NCI-H524 treated with DMSO at 0.1 percent for 48 hours (cell line): Measurements from ENCODE around the gene TIE1.

ENCODE experiments used
- DNase-seq: peaks from one replicate; lab custom pipeline; 2025; lab: John Stamatoyannopoulos, UW

TIE1 gene

DNA sequence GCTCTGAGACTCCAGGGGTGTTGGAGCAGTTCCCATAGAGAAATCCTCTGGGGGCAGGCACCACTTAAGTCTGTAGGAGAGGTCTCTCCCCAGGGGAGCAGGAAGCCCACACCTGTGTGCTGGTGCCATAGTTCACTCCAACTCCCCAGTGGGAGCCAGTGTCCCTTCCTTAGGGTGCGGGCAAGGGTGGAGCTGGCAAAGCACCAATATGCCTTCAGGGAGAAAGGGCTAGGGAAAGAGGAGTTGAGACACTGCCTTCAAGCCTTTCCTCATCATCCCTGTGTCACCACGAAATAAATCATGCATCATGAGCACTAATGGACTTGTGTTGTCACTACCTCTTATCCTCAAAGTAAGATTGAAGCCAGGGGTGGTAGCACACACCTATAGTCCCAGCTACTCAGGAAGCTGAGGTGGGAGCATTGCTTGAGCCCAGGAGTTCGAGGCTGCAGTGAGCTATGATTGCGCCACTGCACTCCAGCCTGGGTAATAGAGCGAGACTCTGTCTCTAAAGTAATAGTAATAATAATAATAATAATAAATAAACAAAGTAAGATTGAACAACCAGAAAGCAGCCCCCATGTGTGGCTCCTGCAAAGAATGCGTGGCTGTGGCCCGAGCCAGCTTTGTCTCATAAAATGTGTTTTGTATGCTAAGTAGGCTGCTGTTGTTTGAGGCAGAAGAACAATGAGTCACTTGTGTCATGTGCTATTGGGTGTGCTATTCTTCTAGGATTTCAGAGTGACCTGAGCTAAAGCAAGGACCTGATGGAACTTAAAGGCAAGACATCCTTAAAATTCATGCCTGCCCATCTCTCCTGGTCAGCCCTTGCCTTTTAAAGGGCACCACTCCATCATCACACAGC is 6.7 kb upstream of the TIE1 start:
- no peak for DNase-seq

DNA sequence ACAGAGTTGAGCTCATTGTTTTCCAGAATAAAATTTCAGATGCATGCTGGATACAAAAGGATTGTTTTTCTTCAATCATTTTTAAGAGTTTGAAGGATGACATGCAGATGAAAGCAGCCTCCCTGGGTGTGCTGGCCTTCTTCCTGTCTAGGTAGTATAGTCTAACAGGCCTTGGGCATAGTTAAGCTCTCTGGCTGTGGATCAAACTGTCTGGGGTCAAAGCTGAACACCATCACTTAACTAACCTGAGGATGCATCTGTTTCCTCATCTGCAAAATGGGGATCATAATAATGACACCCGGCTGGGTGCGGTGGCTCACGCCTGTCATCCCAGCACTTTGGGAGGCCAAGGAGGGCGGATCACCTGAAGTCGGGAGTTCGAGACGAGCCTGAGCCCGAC is 6.0 kb upstream of the TIE1 start:
- no peak for DNase-seq

DNA sequence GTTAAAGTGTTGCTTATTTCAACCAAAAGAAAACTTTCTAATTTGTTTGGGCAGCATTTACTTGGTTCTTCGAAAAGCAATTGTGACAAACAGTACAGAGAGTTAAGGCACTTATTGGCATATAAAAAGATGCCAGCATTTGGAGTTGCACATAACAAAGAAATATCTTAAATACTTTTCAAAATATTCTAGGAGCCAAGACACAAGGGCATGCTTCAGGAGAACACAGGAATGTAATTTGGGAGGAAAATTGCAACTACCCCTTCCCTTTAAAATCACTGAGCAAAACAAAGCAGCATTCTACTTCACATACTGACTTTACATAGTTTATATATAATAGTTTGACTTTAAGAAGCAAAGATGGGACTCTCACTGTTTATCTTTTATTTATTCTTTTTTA is 4.6 kb upstream of the TIE1 start:
- no peak for DNase-seq

DNA sequence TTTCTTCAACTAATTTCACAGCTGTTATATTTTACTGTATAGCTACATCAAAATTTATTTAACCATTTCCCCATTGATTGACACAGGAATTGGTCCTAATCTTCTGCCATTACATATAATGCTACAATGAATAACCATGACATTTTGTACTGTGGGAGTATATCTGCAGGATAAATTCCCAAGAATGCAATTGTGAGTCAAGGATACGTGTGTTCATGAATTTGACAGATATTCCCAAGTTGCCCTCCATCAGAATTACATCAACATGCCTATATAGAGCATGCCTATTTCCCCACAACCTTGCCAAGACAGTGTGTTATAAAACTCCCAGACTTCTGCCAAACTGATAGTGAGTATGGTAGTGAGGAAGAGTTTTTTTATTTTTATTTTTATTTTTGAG is 2.7 kb upstream of the TIE1 start:
- no peak for DNase-seq

DNA sequence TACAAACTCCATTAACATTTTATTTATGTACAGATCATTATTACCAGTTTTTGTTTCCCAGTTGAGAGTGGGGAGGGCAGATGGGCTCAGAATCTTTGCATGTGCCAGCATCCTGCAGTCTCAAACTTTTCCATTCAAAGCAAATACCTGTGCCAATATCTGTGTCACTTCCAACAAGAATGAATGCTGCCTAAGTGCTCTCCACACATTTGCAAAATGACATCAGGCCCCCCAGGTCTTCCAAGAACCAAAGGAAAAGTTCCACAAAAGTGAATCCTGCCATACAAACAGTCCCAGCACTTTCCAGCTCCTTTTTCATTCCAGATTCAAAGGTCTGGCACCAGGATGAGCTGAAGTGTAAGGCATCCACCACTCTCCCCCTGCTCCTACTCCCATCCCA is 1.7 kb upstream of the TIE1 start:
- no peak for DNase-seq

DNA sequence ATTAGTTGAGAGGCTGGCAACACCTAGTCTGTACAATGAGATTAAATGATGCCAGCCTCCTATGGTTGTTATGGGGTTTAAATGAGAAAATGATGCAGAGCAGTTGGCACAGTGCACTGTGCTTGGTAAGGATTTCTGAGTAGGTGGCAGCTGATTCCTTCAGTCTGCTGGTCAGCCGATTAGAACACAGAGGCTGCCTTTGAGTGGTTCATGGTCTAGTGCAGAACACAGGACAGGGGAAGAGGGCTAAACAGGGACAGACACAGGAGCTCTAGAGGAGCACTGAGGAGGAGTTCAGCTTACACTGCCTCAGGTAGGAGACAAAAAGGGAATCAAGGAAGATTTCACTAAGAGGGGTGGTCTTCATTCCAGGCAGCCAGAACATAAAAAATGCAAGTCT is 1.4 kb downstream of the TIE1 start:
- DNase-seq: no peak

DNA sequence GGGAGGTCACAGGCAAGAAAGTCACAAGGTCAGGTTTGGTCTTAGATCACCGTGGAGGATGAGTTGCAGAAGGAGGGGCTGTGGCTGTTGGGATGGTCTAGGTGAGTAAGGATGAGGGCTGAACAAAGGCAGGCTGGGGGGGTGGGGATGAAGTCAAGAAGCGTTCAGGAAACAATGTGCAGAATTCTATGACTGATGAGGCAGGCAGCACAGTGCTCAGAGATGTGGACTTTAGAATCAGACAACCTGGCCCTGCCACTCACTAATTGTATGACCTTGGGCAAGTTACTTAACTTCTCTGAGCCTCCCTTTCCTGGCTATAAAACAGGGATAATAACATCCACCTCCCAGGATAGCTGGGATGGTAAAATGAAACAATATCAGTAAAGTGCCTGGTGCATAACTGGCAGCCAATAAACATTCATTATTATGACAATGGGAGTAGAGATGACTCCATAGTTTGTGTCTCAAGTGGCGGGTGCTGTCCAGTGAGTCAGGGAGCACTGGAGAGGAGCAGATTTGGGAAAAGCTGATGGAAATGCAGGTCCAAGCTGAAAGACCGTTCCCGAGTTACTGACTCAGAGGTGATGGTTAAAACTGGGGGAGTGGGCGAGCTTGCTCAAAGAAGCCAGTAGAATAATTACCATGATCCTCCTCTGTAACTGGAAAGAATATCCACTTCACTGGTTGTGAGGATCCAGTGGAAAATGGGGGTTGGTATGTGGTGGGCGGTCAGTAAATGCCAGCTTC is 2.1 kb downstream of the TIE1 start:
- no peak for DNase-seq

DNA sequence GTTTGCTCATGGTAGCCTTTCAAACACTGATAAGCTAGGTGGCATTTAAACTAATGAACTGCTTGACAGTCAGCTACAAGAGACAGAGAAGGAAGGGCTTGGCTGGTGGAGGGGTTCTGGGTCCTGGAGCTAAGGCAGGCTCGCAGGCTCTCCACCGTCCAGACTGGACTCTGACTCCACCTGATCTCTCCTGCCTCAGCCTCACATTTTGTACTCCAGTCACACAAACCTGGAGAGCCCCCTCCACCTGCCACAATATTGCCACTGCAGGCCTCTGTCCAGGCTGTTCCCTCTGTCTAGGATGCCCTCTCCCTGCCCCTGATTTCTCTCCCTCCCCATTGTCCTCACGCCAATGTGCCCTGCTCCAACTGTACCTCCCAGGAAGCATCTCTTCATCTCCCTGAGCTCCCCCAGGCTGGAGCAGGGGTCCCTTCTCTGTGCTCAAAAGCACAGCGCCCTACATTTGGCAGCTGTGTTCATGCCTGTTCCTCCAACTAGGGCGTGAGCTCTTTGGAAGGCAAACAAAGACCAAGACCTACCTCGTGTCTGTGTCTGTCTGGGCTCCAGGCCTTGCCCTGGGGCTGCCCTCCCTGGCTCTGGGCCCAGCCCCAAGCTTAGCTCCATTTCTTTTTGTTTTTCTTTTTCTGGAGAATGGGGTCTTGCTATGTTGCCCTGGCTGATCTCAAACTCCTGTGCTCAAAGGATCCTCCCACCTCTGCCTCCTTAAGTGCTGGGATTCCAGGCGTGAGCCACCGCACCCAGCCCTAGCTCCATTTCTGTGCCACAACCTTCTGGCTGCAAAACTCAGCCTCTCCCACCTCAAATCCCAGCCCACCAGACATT is 2.9 kb downstream of the TIE1 start:
- no peak for DNase-seq

DNA sequence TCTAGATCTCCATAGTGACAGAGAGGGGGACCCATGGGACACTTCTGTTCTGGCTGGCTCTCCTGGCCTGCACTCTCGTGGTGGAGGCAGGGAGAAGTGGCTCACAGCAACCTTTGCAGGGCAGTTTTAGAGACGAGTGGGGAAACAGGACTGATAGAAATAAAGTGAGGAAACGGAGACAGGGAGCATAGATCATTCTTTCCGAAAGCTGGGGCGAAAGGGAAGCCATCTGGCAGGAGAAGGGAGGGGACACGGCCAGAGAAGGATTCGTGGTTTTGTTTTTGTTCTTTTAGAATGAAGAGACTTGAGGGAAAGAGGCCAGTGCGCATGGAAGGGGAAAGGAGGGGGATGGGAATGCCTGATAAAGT is 3.5 kb downstream of the TIE1 start:
- no peak for DNase-seq

DNA sequence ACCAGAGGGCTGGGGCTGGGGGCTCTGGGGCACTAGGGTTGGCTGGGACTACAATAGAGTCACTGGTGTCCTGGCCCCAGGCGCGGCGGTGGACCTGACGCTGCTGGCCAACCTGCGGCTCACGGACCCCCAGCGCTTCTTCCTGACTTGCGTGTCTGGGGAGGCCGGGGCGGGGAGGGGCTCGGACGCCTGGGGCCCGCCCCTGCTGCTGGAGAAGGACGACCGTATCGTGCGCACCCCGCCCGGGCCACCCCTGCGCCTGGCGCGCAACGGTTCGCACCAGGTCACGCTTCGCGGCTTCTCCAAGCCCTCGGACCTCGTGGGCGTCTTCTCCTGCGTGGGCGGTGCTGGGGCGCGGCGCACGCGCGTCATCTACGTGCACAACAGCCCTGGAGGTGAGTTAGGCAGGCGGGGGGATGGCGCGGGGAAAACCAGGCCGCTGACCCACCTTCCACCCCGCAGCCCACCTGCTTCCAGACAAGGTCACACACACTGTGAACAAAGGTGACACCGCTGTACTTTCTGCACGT is 4.1 kb downstream of the TIE1 start:
- DNase-seq: no peak

DNA sequence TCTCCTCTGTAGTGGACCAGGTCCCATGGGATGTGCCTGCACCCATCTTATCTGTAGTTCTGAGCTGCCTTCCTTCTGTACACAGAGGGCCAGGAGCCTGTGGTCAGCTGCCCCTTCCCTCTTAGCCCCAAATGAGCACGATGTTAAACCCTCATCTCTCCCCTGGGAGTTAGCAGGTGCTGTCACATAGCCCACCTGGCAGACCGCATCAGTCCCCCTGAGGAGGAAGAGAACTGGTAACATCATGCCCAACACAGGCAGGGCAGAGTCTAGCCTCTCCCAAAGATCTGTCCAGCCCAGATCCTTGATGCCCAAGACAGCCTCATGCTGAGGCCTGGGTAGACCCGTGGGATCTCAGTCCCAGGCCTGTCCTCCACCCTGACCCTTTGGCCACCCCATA is 4.7 kb downstream of the TIE1 start:
- no peak for DNase-seq

DNA sequence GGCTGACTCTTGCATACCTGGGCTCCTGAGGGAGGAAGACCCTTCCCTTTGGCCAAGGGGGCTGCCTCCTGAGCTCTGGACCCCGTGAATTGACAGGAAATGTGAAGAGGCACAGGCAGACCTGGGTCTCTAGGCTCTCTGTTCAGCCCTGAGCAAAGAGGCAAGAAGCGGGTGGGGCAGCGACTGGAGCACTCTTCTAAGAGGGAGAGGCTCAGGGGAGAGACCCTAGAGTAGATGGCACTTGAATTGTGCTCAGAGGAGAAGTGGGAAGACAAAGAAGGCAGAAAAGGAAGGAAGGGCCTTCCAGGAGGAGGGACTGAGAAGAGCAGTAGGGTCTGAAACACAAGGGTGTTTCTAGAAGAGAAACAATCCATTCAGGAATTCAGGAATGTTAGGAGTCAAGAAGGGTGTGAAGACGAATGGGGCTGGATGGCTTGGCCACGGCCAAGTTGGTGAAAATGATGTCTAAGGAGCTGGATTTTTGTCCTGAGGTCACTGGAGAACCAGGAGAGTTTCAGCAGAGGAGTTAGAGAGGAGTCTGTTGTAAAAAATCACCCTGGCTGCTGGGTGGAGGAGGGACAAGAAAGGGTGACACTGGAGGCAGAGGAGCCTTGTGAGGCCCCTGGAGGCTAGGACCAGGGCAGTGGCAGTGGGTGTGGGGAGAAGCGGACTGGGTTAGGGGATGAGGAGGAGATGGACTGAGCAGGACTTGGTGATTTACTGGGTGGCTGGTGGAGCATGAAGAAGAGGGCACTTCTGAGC is 5.3 kb downstream of the TIE1 start:
- DNase-seq: no peak

DNA sequence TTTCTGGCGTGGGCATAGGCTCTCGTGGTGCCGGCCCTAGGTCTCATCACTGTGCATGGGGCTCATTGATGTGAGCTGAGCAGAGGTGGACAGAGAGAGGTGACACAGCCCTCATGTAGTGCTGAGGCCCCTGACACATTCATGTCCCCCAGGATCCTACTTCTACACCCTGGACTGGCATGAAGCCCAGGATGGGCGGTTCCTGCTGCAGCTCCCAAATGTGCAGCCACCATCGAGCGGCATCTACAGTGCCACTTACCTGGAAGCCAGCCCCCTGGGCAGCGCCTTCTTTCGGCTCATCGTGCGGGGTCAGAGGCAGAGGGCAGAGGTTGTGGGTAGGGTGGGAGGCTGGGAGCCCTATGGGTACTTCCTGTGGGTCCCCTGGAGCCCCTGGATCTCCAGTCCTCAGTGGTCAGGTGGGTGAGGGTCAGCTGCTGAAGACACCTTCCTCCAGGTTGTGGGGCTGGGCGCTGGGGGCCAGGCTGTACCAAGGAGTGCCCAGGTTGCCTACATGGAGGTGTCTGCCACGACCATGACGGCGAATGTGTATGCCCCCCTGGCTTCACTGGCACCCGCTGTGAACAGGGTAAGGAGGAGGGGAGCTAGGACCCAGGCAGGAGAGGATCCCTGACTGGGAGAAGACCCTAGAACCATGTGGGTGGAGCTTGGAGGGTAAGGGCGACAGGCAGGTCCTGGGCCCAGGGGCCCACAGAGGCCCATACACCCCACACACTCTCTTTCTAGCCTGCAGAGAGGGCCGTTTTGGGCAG is 6.1 kb downstream of the TIE1 start:
- no peak for DNase-seq

DNA sequence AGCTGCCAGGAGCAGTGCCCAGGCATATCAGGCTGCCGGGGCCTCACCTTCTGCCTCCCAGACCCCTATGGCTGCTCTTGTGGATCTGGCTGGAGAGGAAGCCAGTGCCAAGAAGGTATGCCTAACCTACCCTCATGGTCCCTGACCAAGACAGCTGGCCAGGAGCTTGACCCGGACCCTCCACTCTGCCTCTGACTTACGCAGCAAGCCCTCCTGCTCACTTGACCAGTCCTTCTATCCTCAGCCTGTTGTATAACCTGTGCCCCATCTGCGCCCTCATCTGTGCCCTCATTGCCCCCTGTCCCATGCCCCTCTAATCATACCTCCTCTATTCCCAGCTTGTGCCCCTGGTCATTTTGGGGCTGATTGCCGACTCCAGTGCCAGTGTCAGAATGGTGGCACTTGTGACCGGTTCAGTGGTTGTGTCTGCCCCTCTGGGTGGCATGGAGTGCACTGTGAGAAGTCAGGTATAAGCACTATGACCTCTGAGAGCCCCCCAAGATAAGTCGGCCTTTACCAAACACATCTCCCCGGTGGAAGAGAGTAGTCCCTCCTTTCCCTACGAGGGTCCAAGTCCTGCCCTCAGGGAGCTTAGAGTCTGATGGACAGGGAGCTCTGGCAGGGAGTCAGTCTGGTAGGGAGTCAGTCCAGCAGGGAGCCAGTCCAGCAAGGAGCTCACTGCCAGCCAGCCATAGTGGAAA is 6.8 kb downstream of the TIE1 start:
- DNase-seq: no peak

DNA sequence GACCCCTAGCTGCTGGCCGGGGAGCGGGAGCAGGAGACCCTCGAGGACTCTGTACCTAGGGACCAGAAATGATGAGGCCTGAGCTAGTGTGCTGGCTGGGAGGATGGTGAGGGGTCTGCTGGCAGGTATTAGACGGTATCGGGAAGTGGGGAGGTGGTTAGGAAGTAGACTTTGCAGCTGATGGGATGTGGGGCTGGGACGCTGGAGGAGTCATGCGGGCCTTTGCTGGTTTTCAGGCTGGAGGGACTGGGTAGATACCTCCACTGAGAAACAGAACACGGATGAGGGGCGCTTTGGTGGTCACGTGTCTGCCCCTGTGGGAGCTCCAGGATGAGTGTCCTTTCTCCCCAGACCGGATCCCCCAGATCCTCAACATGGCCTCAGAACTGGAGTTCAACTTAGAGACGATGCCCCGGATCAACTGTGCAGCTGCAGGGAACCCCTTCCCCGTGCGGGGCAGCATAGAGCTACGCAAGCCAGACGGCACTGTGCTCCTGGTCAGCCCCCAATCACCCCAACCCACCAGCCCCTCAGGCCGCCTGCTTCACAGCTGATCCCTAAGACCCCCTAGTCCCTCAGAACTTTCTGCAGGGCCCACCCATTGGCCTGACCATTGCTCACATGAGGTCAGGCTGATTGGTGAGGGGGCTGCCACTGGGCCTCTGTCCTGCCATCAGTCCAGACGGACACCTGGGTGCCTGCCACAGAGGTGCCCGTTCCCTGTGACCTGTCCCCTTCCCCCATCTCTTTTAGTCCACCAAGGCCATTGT is 8.0 kb downstream of the TIE1 start:
- no peak for DNase-seq

DNA sequence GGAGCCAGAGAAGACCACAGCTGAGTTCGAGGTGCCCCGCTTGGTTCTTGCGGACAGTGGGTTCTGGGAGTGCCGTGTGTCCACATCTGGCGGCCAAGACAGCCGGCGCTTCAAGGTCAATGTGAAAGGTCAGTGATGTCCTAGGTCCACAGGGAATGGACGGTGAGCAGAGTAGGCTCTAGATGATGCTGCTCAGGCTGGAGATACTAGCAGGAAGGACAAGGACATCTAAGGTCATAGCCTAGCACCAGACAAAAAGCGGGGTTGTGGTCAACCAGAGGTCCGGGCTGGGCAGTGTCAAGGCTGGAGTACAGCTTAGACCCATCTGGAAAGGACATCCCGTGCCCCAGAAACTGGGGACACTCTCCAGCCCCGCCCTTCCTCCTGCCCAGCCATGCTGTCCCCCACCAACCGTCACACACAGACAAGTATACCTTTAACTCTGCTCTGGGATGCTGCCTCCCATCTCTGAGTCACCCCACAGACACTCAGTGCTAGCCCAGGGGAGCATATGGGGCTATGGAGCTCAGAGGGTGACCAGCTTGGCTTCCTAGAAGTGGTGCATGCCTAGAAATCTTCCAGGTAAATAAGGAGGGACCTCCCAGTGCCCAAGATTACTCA is 8.7 kb downstream of the TIE1 start:
- DNase-seq: no peak

DNA sequence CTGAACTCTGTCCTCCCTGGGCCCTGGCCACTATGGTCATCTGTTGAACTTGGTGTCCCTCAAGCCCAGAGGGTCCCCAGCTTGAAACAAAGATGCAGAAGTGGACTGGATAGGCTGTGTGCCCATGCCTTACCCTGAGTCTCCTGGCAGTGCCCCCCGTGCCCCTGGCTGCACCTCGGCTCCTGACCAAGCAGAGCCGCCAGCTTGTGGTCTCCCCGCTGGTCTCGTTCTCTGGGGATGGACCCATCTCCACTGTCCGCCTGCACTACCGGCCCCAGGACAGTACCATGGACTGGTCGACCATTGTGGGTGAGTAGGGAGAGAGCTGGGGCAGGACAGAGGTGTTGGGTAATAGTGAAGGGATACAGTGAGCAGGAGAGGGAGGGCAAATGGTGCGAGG is 10.7 kb downstream of the TIE1 start:
- DNase-seq: no peak

DNA sequence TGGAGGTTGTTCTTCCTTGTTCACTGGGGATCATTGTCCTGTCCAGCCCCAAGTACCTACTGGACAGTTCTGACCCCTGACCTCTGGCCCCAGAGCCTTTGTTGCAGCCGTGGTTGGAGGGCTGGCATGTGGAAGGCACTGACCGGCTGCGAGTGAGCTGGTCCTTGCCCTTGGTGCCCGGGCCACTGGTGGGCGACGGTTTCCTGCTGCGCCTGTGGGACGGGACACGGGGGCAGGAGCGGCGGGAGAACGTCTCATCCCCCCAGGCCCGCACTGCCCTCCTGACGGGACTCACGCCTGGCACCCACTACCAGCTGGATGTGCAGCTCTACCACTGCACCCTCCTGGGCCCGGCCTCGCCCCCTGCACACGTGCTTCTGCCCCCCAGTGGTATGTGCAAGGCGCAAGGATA is 11.4 kb downstream of the TIE1 start:
- no peak for DNase-seq
